Gastrocnemius medialis (tissue), 4 donors: ENCODE results near the gene PFKFB2. TPM values are rescaled to one million over a fixed set of nuclear protein-coding genes. Genes with fewer than 3 reads are reported as not detected.

Experiments
- ATAC-seq, 2 donors: fragments of 150-250 bp; one replicate each; pipeline ENCODE4 v1.9.1; 2016
- DNase-seq, 2 donors: peaks; one replicate each; pipeline ENCODE4 v3.0.0-alpha.2; 2019
- H3K27ac ChIP-seq, 4 donors: fragments of 200-600 bp; sonication (generic); 1 replicate in 1 of 4; 2 replicates in 3 of 4; pipeline ENCODE4 v1.5.1; 2016 to 2018; ENCODE audit warnings: mild to moderate bottlenecking in 2 of 4, moderate library complexity in 1 of 4
- H3K27me3 ChIP-seq, 3 donors: fragments of 200-600 bp; sonication (generic) in 2 of 3; 1 replicate in 1 of 3; 2 replicates in 2 of 3; pipeline versions ENCODE4 v1.5.1 to v1.6.0; 2016 to 2019; ENCODE audit warnings: mild to moderate bottlenecking in 1 of 3, moderate library complexity in 1 of 3
- H3K36me3 ChIP-seq, 2 donors: fragments of 200-600 bp; sonication (generic) in 1 of 2; one replicate each; pipeline ENCODE4 v1.5.1; 2017 to 2018
- H3K4me1 ChIP-seq, 2 donors: fragments of 200-600 bp; sonication (generic) in 1 of 2; one replicate each; pipeline ENCODE4 v1.5.1; 2016 to 2017; ENCODE audit warnings: mild to moderate bottlenecking in 2 of 2
- H3K4me3 ChIP-seq, 4 donors: fragments of 200-600 bp; sonication (generic) in 3 of 4; 1 replicate in 1 of 4; 2 replicates in 3 of 4; pipeline ENCODE4 v1.5.1; 2016 to 2019; ENCODE audit warnings: mild to moderate bottlenecking in 2 of 4
- H3K9me3 ChIP-seq, 3 donors: fragments of 200-600 bp; sonication (generic) in 2 of 3; 1 replicate in 1 of 3; 2 replicates in 2 of 3; pipeline ENCODE4 v1.5.1; 2016 to 2019
- CTCF ChIP-seq, 5 experiments: fragments of 450-650 bp in 3 of 5; fragments of 200-600 bp in 2 of 5; sonication (generic) in 2 of 5; IDR thresholded peaks in 4 of 5; conservative IDR thresholded peaks in 1 of 5; 1 replicate in 4 of 5; 2 replicates in 1 of 5; pipeline ENCODE4 v1.5.1; 2016 to 2019; ENCODE audit warnings: antibody characterized with exemption in 5 of 5, mild to moderate bottlenecking in 3 of 5, moderate library complexity in 3 of 5
- POLR2A ChIP-seq, 2 donors: fragments of 450-650 bp; IDR thresholded peaks; one replicate each; pipeline ENCODE4 v1.6.1; 2017; ENCODE audit warnings: antibody characterized with exemption in 2 of 2, mild to moderate bottlenecking in 2 of 2, moderate library complexity in 2 of 2
- in situ Hi-C, 4 donors: fragments of 200-750 bp; cut with MboI; loops; one replicate each; pipeline versions ENCODE4 v1.15.0 to v1.8.0; 2017; ENCODE audit warnings: low sequenced_read_pairs in 4 of 4
- intact Hi-C: fragments of 100-400 bp; cut with DNase I; formaldehyde crosslinking; loops from one replicate; pipeline ENCODE4 v1.15.1; 2023; ENCODE audit warnings: low total_unique reads
- total RNA-seq, 4 donors: library from RNA; depleted of rRNA; stranded (reverse); fragments of >200 nt; gene quantifications; one replicate each; pipeline versions ENCODE4 v1.1.0 to v1.2.3, GENCODE V29; 2016

PFKFB2 gene
- total RNA-seq, 4 donors from 2014 or later: 35.5 to 40.3 (median 37.6) TPM

GRCh38 chr1:207013321-207014085, 39.6 kb upstream of the PFKFB2 start:
- no peaks in the 10 kb centered on the region for H3K9me3 ChIP-seq
- DNase-seq: no peak
- no peak for ATAC-seq
- H3K27me3 ChIP-seq: no peaks in the 10 kb centered on the region
- intact Hi-C loops: no loop called here
- H3K36me3 ChIP-seq: no peaks in the 10 kb centered on the region
- H3K27ac ChIP-seq: no peak overlapping the region
- no peak overlapping the region for H3K4me3 ChIP-seq
- in situ Hi-C loops: no loop called here
- TF ChIP-seq CTCF (IDR thresholded peaks at IDR 0.05 in 4 of 5, conservative IDR thresholded peaks at IDR 0.05 in 1 of 5) (no peak), POLR2A (IDR thresholded peaks at IDR 0.05) (no peak)
- H3K4me1 ChIP-seq: no peaks in the 10 kb centered on the region

GRCh38 chr1:207014728-207015127, 38.3 kb upstream of the PFKFB2 start:
- in situ Hi-C loops: no loop called here
- ATAC-seq: no peak
- no peak for DNase-seq
- Histone ChIP-seq H3K27ac (no peak overlapping the region), H3K27me3 (no peaks in the 10 kb centered on the region), H3K4me3 (no peak overlapping the region), H3K9me3 (no peaks in the 10 kb centered on the region), H3K36me3 (no peaks in the 10 kb centered on the region), H3K4me1 (no peaks in the 10 kb centered on the region)
- TF ChIP-seq CTCF (IDR thresholded peaks at IDR 0.05 in 4 of 5, conservative IDR thresholded peaks at IDR 0.05 in 1 of 5) (no peak), POLR2A (IDR thresholded peaks at IDR 0.05) (no peak)
- intact Hi-C loops: no loop called here

GRCh38 chr1:207015791-207016190, 37.3 kb upstream of the PFKFB2 start:
- no peaks in the 10 kb centered on the region for H3K27me3 ChIP-seq
- intact Hi-C loops: no loop called here
- no peak for TF ChIP-seq POLR2A (IDR thresholded peaks at IDR 0.05)
- no peak for TF ChIP-seq CTCF (IDR thresholded peaks at IDR 0.05 in 4 of 5, conservative IDR thresholded peaks at IDR 0.05 in 1 of 5)
- in situ Hi-C loops: no loop called here
- no peak for DNase-seq
- ATAC-seq: no peak
- no peaks in the 10 kb centered on the region for H3K9me3 ChIP-seq
- H3K36me3 ChIP-seq: no peaks in the 10 kb centered on the region
- H3K27ac ChIP-seq: no peak overlapping the region
- H3K4me1 ChIP-seq: no peaks in the 10 kb centered on the region
- no peak overlapping the region for H3K4me3 ChIP-seq

- Histone ChIP-seq H3K4me3 (no peak overlapping the region), H3K4me1 (no peaks in the 10 kb centered on the region), H3K9me3 (no peaks in the 10 kb centered on the region), H3K36me3 (no peaks in the 10 kb centered on the region), H3K27ac (no peak overlapping the region), H3K27me3 (no peaks in the 10 kb centered on the region)
- in situ Hi-C loops: no loop called here
- ATAC-seq (peak in 1 of 2 donors; percentile 65), DNase-seq (peak; percentile 29 to 36)
- intact Hi-C loops: no loop called here
- TF ChIP-seq CTCF (IDR thresholded peaks at IDR 0.05 in 4 of 5, conservative IDR thresholded peaks at IDR 0.05 in 1 of 5) (no peak), POLR2A (IDR thresholded peaks at IDR 0.05) (no peak)
These were observed 35.2 kb upstream of the PFKFB2 start for GRCh38 chr1:207017615-207018559.
